ENCODE measurements around the gene SMG9. TPM values are rescaled to one million over a fixed set of nuclear protein-coding genes. Genes with fewer than 3 reads are reported as not detected.
A peak's percentile ranks its signal among the peaks of the same experiment; 100 is the strongest.

The SMG9 gene
- total RNA-seq, 1 donor from 2014 or later = 44.7 TPM

GRCh38 chr19:43798546-43799409 lies 44.0 kb upstream of the SMG9 start:
- peak; percentile 78 for DNase-seq
- Histone ChIP-seq H3K27ac (no peak overlapping the region), H3K9me3 (no peaks in the 10 kb centered on the region), H3K27me3 (peaks cover 2% of the 10 kb centered on the region), H3K36me3 (no peaks in the 10 kb centered on the region), H3K4me3 (peak overlapping the region; percentile 57), H3K4me1 (peaks cover 8% of the 10 kb centered on the region)
- ATAC-seq = peak; percentile 85
- intact Hi-C loops (cut with DNase I) = no loop called here
- TF ChIP-seq CTCF (IDR thresholded peaks at IDR 0.05) = no peak

- H3K4me1 ChIP-seq = peaks cover 8% of the 10 kb centered on the region
- TF ChIP-seq CTCF (IDR thresholded peaks at IDR 0.05) = no peak
- H3K36me3 ChIP-seq = no peaks in the 10 kb centered on the region
- peaks cover 4% of the 10 kb centered on the region for H3K27me3 ChIP-seq
- H3K27ac ChIP-seq = no peak overlapping the region
- intact Hi-C loops (cut with DNase I) = no loop called here
- no peak for DNase-seq
- peak overlapping the region; percentile 57 for H3K4me3 ChIP-seq
- ATAC-seq = no peak
- no peaks in the 10 kb centered on the region for H3K9me3 ChIP-seq
Observed at GRCh38 chr19:43798026-43798545, 43.3 kb upstream of the SMG9 start.

GRCh38 chr19:43797556-43797955 lies 42.8 kb upstream of the SMG9 start:
- Histone ChIP-seq H3K27ac (no peak overlapping the region), H3K27me3 (peaks cover 4% of the 10 kb centered on the region), H3K4me1 (peaks cover 8% of the 10 kb centered on the region), H3K4me3 (no peak overlapping the region), H3K9me3 (no peaks in the 10 kb centered on the region), H3K36me3 (no peaks in the 10 kb centered on the region)
- ATAC-seq (no peak), DNase-seq (no peak)
- intact Hi-C loops (cut with DNase I) = no loop called here
- TF ChIP-seq CTCF (IDR thresholded peaks at IDR 0.05) = no peak

GRCh38 chr19:43797118-43797517 lies 42.4 kb upstream of the SMG9 start:
- peaks cover 4% of the 10 kb centered on the region for H3K27me3 ChIP-seq
- H3K27ac ChIP-seq = no peak overlapping the region
- no peak overlapping the region for H3K4me3 ChIP-seq
- no peaks in the 10 kb centered on the region for H3K9me3 ChIP-seq
- H3K36me3 ChIP-seq = no peaks in the 10 kb centered on the region
- DNase-seq = no peak
- intact Hi-C loops (cut with DNase I) = no loop called here
- no peak for TF ChIP-seq CTCF (IDR thresholded peaks at IDR 0.05)
- peaks cover 8% of the 10 kb centered on the region for H3K4me1 ChIP-seq
- no peak for ATAC-seq

- intact Hi-C loops (cut with DNase I) = no loop called here
- ATAC-seq = no peak
Observed at GRCh38 chr19:43790587-43790986, 35.8 kb upstream of the SMG9 start.

More at GRCh38 chr19:43790587-43790986, 35.8 kb upstream of the SMG9 start:
- Histone ChIP-seq H3K36me3 (no peaks in the 10 kb centered on the region), H3K27me3 (peaks cover 4% of the 10 kb centered on the region), H3K27ac (no peak overlapping the region), H3K9me3 (no peaks in the 10 kb centered on the region), H3K4me1 (no peaks in the 10 kb centered on the region), H3K4me3 (no peak overlapping the region)
- no peak for TF ChIP-seq CTCF (IDR thresholded peaks at IDR 0.05)
- DNase-seq = peak; percentile 4

Data from upper lobe of right lung (tissue), 1 donor.